Esophagus muscularis mucosa (tissue), 4 donors: ENCODE measurements around the gene RHBDF2. TPM values are rescaled to one million over a fixed set of nuclear protein-coding genes. Genes with fewer than 3 reads are reported as not detected.
A peak's percentile ranks its signal among the peaks of the same experiment; 100 is the strongest.

Experiments used
- DNase-seq: peaks from one replicate; pipeline ENCODE4 v3.0.0-alpha.2; 2017; ENCODE audit errors: extremely low spot score
- H3K27ac ChIP-seq, 4 donors: fragments of 200-600 bp; sonication (generic); replicated peaks in 1 of 4; 1 replicate in 3 of 4; 2 replicates in 1 of 4; pipeline ENCODE4 v1.5.1; 2016 to 2019; ENCODE audit warnings: mild to moderate bottlenecking in 1 of 4
- H3K27me3 ChIP-seq, 4 donors: fragments of 200-600 bp; sonication (generic); one replicate each; pipeline versions ENCODE4 v1.5.1 to v1.6.0; 2016 to 2019
- H3K36me3 ChIP-seq, 4 donors: fragments of 200-600 bp; sonication (generic); one replicate each; pipeline ENCODE4 v1.5.1; 2016 to 2019
- H3K4me1 ChIP-seq, 4 donors: fragments of 200-600 bp; sonication (generic); one replicate each; pipeline ENCODE4 v1.5.1; 2016 to 2019
- H3K4me3 ChIP-seq, 4 donors: fragments of 200-600 bp; sonication (generic); 1 replicate in 2 of 4; 2 replicates in 2 of 4; pipeline ENCODE4 v1.5.1; 2016 to 2019; ENCODE audit warnings: mild to moderate bottlenecking in 4 of 4, moderate library complexity in 1 of 4
- H3K9me3 ChIP-seq, 4 donors: fragments of 200-600 bp; sonication (generic); 1 replicate in 3 of 4; 2 replicates in 1 of 4; pipeline ENCODE4 v1.5.1; 2016 to 2019
- EP300 ChIP-seq: sonication (generic); formaldehyde crosslinking; IDR thresholded peaks from one replicate; pipeline ENCODE4 v1.6.1; 2017; ENCODE audit warnings: antibody characterized with exemption
- POLR2A ChIP-seq: fragments of 450-650 bp; IDR thresholded peaks from one replicate; pipeline ENCODE4 v1.6.1; 2017; ENCODE audit warnings: antibody characterized with exemption, moderate library complexity, mild to moderate bottlenecking, low read depth
- POLR2AphosphoS5 ChIP-seq, 2 donors: sonication (generic); formaldehyde crosslinking; IDR thresholded peaks; one replicate each; pipeline ENCODE4 v1.6.1; 2017; ENCODE audit warnings: antibody characterized with exemption in 2 of 2
- WGBS: methylation state at CpG from one replicate; pipeline ENCODE4 v1.1.5; 2018; 5-methylcytosine and 5-hydroxymethylcytosine counted together
- intact Hi-C: fragments of 100-400 bp; cut with DNase I; formaldehyde crosslinking; loops from one replicate; pipeline ENCODE4 v1.15.1; 2023
- total RNA-seq, 4 donors: library from RNA; depleted of rRNA; stranded (reverse); fragments of >200 nt; gene quantifications; one replicate each; pipeline versions ENCODE4 v1.1.0 to v1.2.1, GENCODE V29; 2016
- TF ChIP-seq, protein P1 (sequence below), 3 experiments: fragments of 200-600 bp in 2 of 3; fragments of 450-650 bp in 1 of 3; sonication (generic) in 2 of 3; IDR thresholded peaks; one replicate each; pipeline ENCODE4 v1.5.1; 2017 to 2019; ENCODE audit warnings: antibody characterized with exemption in 3 of 3, mild to moderate bottlenecking in 2 of 3, moderate library complexity in 1 of 3

RHBDF2 gene
- total RNA-seq, 4 donors from 2014 or later, result 12.9 to 22.5 (median 15.4) TPM

DNA sequence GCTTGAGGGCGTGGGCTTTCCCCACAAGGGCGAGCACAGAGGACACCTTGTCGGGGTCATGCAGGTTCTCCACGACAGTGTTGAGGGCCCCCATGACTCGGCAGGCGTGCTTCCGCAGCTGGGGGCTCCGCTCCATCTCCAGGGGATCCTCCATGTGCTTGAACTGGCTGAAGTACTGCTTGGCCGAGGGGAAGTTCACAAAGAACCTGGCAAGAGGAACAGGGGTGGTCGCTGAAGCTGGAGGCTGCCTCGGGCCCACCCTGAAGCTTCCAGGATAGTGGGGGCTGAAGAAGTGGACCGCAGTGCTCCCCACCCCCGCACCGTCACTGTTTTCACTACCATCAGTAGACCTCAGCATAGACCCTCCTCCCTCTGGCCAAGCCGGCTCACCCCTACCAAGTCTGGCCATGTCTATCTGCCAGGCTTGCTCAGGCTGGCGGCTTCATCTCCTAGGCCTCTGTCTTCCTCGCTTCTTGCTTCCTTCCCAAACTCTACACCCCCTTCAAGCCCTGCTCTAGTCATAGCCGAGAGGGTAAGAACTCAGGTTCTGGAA is 30.3 kb upstream of the RHBDF2 start:
- no peak for TF ChIP-seq POLR2A
- TF ChIP-seq, protein P1, sequence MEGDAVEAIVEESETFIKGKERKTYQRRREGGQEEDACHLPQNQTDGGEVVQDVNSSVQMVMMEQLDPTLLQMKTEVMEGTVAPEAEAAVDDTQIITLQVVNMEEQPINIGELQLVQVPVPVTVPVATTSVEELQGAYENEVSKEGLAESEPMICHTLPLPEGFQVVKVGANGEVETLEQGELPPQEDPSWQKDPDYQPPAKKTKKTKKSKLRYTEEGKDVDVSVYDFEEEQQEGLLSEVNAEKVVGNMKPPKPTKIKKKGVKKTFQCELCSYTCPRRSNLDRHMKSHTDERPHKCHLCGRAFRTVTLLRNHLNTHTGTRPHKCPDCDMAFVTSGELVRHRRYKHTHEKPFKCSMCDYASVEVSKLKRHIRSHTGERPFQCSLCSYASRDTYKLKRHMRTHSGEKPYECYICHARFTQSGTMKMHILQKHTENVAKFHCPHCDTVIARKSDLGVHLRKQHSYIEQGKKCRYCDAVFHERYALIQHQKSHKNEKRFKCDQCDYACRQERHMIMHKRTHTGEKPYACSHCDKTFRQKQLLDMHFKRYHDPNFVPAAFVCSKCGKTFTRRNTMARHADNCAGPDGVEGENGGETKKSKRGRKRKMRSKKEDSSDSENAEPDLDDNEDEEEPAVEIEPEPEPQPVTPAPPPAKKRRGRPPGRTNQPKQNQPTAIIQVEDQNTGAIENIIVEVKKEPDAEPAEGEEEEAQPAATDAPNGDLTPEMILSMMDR (IDR thresholded peaks at IDR 0.05), result no peak
- TF ChIP-seq POLR2AphosphoS5 (IDR thresholded peaks at IDR 0.05), result no peak
- no peak for TF ChIP-seq EP300
- intact Hi-C loops, result no loop called here
- no peaks in the 10 kb centered on the region for H3K9me3 ChIP-seq
- H3K4me3 ChIP-seq, result no peak overlapping the region
- WGBS, result 92% methylated on average over 11 of the region's 18 CpGs
- peaks cover 0 to 3% (median 0%) of the 10 kb centered on the region in 4 donors for H3K36me3 ChIP-seq
- DNase-seq, result no peak
- peaks cover 0 to 62% (median 1%) of the 10 kb centered on the region in 4 donors for H3K27me3 ChIP-seq
- H3K27ac ChIP-seq, result peak overlapping the region; percentile 80 to 90 (median 85)
- H3K4me1 ChIP-seq, result peaks cover 47 to 68% (median 65%) of the 10 kb centered on the region in 4 donors

- peaks cover 0 to 56% (median 0%) of the 10 kb centered on the region in 4 donors for H3K27me3 ChIP-seq
- H3K4me3 ChIP-seq, result no peak overlapping the region
- peaks cover 0 to 3% (median 0%) of the 10 kb centered on the region in 4 donors for H3K36me3 ChIP-seq
- TF ChIP-seq EP300, result no peak
- no peak for TF ChIP-seq POLR2A
- no peak for TF ChIP-seq POLR2AphosphoS5 (IDR thresholded peaks at IDR 0.05)
- TF ChIP-seq, protein P1 (IDR thresholded peaks at IDR 0.05), result no peak
- H3K9me3 ChIP-seq, result no peaks in the 10 kb centered on the region
- H3K4me1 ChIP-seq, result peaks cover 47 to 62% (median 59%) of the 10 kb centered on the region in 4 donors
- intact Hi-C loops, result no loop called here
- H3K27ac ChIP-seq, result peak overlapping the region; percentile 80 to 90 (median 85)
- DNase-seq, result no peak
- WGBS, result 89% methylated on average over 26 of the region's 32 CpGs
Observed at GRCh38 chr17:76530811-76531485, 29.7 kb upstream of the RHBDF2 start.

- TF ChIP-seq POLR2A (no peak), POLR2AphosphoS5 (IDR thresholded peaks at IDR 0.05) (peak; percentile 7 to 30)
- TF ChIP-seq, protein P1 (IDR thresholded peaks at IDR 0.05), result no peak
- Histone ChIP-seq H3K36me3 (peaks cover 0 to 3% (median 0%) of the 10 kb centered on the region in 4 donors), H3K27ac (peak overlapping the region; percentile 80 to 90 (median 85)), H3K9me3 (no peaks in the 10 kb centered on the region), H3K4me1 (peaks cover 49 to 56% (median 55%) of the 10 kb centered on the region in 4 donors), H3K27me3 (peaks cover 0 to 48% (median 0%) of the 10 kb centered on the region in 4 donors), H3K4me3 (peak overlapping the region in 3 of 4 donors; percentile 8 to 34 (median 18))
- WGBS, result 57% methylated on average over 22 of the region's 23 CpGs
- DNase-seq, result no peak
- intact Hi-C loops, result no loop called here
Observed at GRCh38 chr17:76530095-76530723, 29.0 kb upstream of the RHBDF2 start.

GRCh38 chr17:76529224-76530094 is 28.2 kb upstream of the RHBDF2 start:
- intact Hi-C loops, result no loop called here
- 37% methylated on average over 7 of the region's 20 CpGs for WGBS
- no peak for DNase-seq
- TF ChIP-seq, protein P1 (IDR thresholded peaks at IDR 0.05), result no peak
- TF ChIP-seq POLR2AphosphoS5 (IDR thresholded peaks at IDR 0.05), result peak; percentile 16 to 69
- peak overlapping the region; percentile 80 to 90 (median 85) for H3K27ac ChIP-seq
- peaks cover 0 to 41% (median 0%) of the 10 kb centered on the region in 4 donors for H3K27me3 ChIP-seq
- H3K9me3 ChIP-seq, result no peaks in the 10 kb centered on the region
- H3K4me1 ChIP-seq, result peaks cover 56 to 63% (median 61%) of the 10 kb centered on the region in 4 donors
- H3K4me3 ChIP-seq, result peak overlapping the region in 3 of 4 donors; percentile 8 to 34 (median 18)
- peaks cover 0 to 3% (median 0%) of the 10 kb centered on the region in 4 donors for H3K36me3 ChIP-seq
